T-helper 1 cell (primary cell): ENCODE results near the gene DCLRE1B.
"Not testable (repeated sequence)": the region's sequence is repeated elsewhere in the genome, so short reads cannot be mapped to it uniquely, and the experiment has no call there.

ENCODE experiments used
- DNase-seq, 5 donors: peaks; one replicate each; pipeline ENCODE4 v3.0.0-alpha.2; 2012 to 2020

DCLRE1B gene

GRCh38 chr1:113948151-113948550 is 43.0 kb downstream of the DCLRE1B start:
- not testable (repeated sequence) for DNase-seq

GRCh38 chr1:113949007-113949406 is 43.9 kb downstream of the DCLRE1B start:
- DNase-seq = no peak

GRCh38 chr1:113950908-113951307 is 45.8 kb downstream of the DCLRE1B start:
- no peak for DNase-seq

GRCh38 chr1:113951719-113952118 is 46.6 kb downstream of the DCLRE1B start:
- no peak for DNase-seq

GRCh38 chr1:113957984-113958383 is 52.9 kb downstream of the DCLRE1B start:
- no peak for DNase-seq

GRCh38 chr1:113958691-113959090 is 53.6 kb downstream of the DCLRE1B start:
- no peak for DNase-seq

GRCh38 chr1:113963281-113963906 is 58.3 kb downstream of the DCLRE1B start:
- DNase-seq = no peak
